HL-60 (cell line): Measurements from ENCODE around the gene GTPBP6.
"Not testable (repeated sequence)": the region's sequence is repeated elsewhere in the genome, so short reads cannot be mapped to it uniquely, and the experiment has no call there.

ENCODE experiments used
- DNase-seq, 2 experiments: peaks; one replicate each; pipeline ENCODE4 v3.0.0-alpha.2; 2010 to 2020; ENCODE audit warnings: low read depth in 1 of 2, low spot score in 1 of 2
- H3K27ac ChIP-seq: fragments of 250-450 bp; sonication (Bioruptor Pico); replicated peaks from 2 replicates; pipeline ENCODE4 v1.5.1; 2020; ENCODE audit warnings: mild to moderate bottlenecking, moderate library complexity
- H3K27me3 ChIP-seq: fragments of 250-450 bp; sonication (Bioruptor Pico); 2 replicates; pipeline ENCODE4 v1.5.1; 2021; ENCODE audit warnings: mild to moderate bottlenecking, moderate library complexity; ENCODE audit not compliant: insufficient read depth, poor library complexity, severe bottlenecking
- H3K4me3 ChIP-seq: replicated peaks from 2 replicates; pipeline ENCODE4 v1.5.1; 2011; ENCODE audit warnings: mild to moderate bottlenecking, control low read depth, low read length; ENCODE audit not compliant: insufficient read depth
- CTCF ChIP-seq: IDR thresholded peaks from one replicate; pipeline ENCODE4 v1.5.1; 2011; ENCODE audit warnings: low read length, control low read depth, inconsistent platforms; ENCODE audit not compliant: insufficient read depth
- GABPA ChIP-seq: IDR thresholded peaks from 2 replicates; pipeline ENCODE4 v1.6.1; 2012; ENCODE audit warnings: low read depth
- POLR2AphosphoS5 ChIP-seq: IDR thresholded peaks from 2 replicates; pipeline ENCODE4 v1.6.1; 2012; ENCODE audit warnings: low read depth
- REST ChIP-seq: IDR thresholded peaks from 2 replicates; pipeline ENCODE4 v1.6.1; 2012; ENCODE audit warnings: low read depth; ENCODE audit not compliant: insufficient replicate concordance
- SPI1 ChIP-seq: IDR thresholded peaks from 2 replicates; pipeline ENCODE4 v1.6.1; 2012; ENCODE audit warnings: low read depth, mild to moderate bottlenecking, borderline replicate concordance

Gene GTPBP6

GRCh38 chrX:352181-352580 lies 33.6 kb upstream of the GTPBP6 start:
- H3K27me3 ChIP-seq, result no peaks in the 10 kb centered on the region
- TF ChIP-seq POLR2AphosphoS5 (no peak), SPI1 (no peak), GABPA (no peak), REST (no peak), CTCF (no peak)

GRCh38 chrX:351736-352135 lies 33.1 kb upstream of the GTPBP6 start:
- H3K27me3 ChIP-seq, result no peaks in the 10 kb centered on the region
- DNase-seq, result no peak
- TF ChIP-seq GABPA, result no peak
- TF ChIP-seq CTCF, result no peak
- no peak for TF ChIP-seq REST
- no peak for TF ChIP-seq SPI1
- TF ChIP-seq POLR2AphosphoS5, result no peak
- no peak overlapping the region for H3K27ac ChIP-seq
- H3K4me3 ChIP-seq, result no peak overlapping the region

More at GRCh38 chrX:352181-352580, 33.6 kb upstream of the GTPBP6 start:
- Histone ChIP-seq H3K27ac (no peak overlapping the region), H3K4me3 (no peak overlapping the region)
- DNase-seq, result no peak

GRCh38 chrX:351324-351641 lies 32.7 kb upstream of the GTPBP6 start:
- not testable (repeated sequence) for H3K4me3 ChIP-seq, H3K27ac ChIP-seq, DNase-seq, H3K27me3 ChIP-seq

- no peaks in the 10 kb centered on the region for H3K27me3 ChIP-seq
- no peak overlapping the region for H3K27ac ChIP-seq
- DNase-seq, result no peak
- H3K4me3 ChIP-seq, result no peak overlapping the region
- TF ChIP-seq GABPA (no peak), REST (no peak), POLR2AphosphoS5 (no peak), SPI1 (no peak)
These were observed 32.1 kb upstream of the GTPBP6 start for GRCh38 chrX:350534-351323.
